A673 (cell line): ENCODE data around the gene KCNK2.

Source experiments
- CTCF ChIP-seq: fragments of 300-800, 200-600 bp; sonication (generic); conservative IDR thresholded peaks from 2 replicates; pipeline ENCODE4 v1.5.1; 2017; ENCODE audit warnings: low read depth, mild to moderate bottlenecking, antibody characterized with exemption, low read length, moderate library complexity, mixed read lengths
- EZH2 ChIP-seq: fragments of 200-600 bp; sonication (generic); IDR thresholded peaks from 2 replicates; pipeline ENCODE4 v1.6.1; 2017; ENCODE audit warnings: borderline replicate concordance, low read depth, mild to moderate bottlenecking, mixed read lengths, antibody characterized with exemption, low read length; ENCODE audit not compliant: poor library complexity, severe bottlenecking

DNA sequence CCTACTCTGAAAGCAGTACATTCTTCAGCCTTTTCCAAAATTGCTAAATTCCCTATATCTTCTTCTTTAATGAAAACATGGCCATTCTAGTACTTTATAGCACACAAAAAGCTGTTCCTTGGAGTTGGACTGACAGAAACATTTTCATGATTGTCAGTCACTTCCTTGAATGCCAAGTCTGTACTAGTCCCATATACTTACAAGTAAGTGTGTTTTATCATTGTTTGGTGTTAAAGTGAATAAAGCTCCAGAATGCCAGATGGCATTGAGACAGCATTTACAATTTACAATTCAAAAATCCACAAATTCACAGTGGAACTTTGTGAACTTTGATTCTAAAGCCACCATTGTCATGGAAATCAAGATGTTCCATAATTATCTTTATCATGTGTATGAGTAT, 36.5 kb downstream of the KCNK2 start:
- TF ChIP-seq CTCF (no peak), EZH2 (no peak)
